Spleen (tissue), 11 donors: ENCODE data around the gene PPM1H. TPM values are rescaled to one million over a fixed set of nuclear protein-coding genes. Genes with fewer than 3 reads are reported as not detected.

Experiments used
- DNase-seq: peaks from one replicate; pipeline ENCODE4 v3.0.0-alpha.2; 2020
- H3K27ac ChIP-seq, 8 donors: fragments of 200-600 bp; sonication (generic) in 7 of 8; 1 replicate in 4 of 8; 2 replicates in 4 of 8; pipeline versions ENCODE4 v1.5.0 to v1.8.0; 2016 to 2021; ENCODE audit warnings: inconsistent platforms in 4 of 8, mild to moderate bottlenecking in 4 of 8, moderate library complexity in 1 of 8
- H3K27me3 ChIP-seq, 7 donors: fragments of 200-600 bp; sonication (generic) in 6 of 7; replicated peaks in 1 of 7; 1 replicate in 4 of 7; 2 replicates in 3 of 7; pipeline versions ENCODE4 v1.5.0 to v1.8.0; 2016 to 2021; ENCODE audit warnings: inconsistent platforms in 3 of 7, mild to moderate bottlenecking in 1 of 7
- H3K36me3 ChIP-seq, 6 donors: fragments of 200-600 bp; sonication (generic) in 5 of 6; 1 replicate in 4 of 6; 2 replicates in 2 of 6; pipeline versions ENCODE4 v1.5.0 to v1.8.0; 2016 to 2021; ENCODE audit warnings: inconsistent platforms in 2 of 6
- H3K4me1 ChIP-seq, 6 donors: fragments of 200-600 bp; sonication (generic) in 5 of 6; 1 replicate in 3 of 6; 2 replicates in 3 of 6; pipeline versions ENCODE4 v1.5.0 to v1.8.0; 2016 to 2021; ENCODE audit warnings: inconsistent platforms in 3 of 6
- H3K4me3 ChIP-seq, 8 donors: fragments of 200-600 bp; sonication (generic) in 7 of 8; 1 replicate in 4 of 8; 2 replicates in 4 of 8; pipeline versions ENCODE4 v1.5.0 to v1.8.0; 2016 to 2021; ENCODE audit warnings: inconsistent platforms in 4 of 8, mild to moderate bottlenecking in 4 of 8, moderate library complexity in 2 of 8
- H3K9me3 ChIP-seq, 8 donors: fragments of 200-600 bp; sonication (generic) in 7 of 8; 1 replicate in 4 of 8; 2 replicates in 4 of 8; pipeline versions ENCODE4 v1.5.0 to v1.8.0; 2016 to 2021; ENCODE audit warnings: inconsistent platforms in 4 of 8
- POLR2A ChIP-seq, 3 donors: fragments of 450-650 bp; IDR thresholded peaks; one replicate each; pipeline ENCODE4 v1.5.1; 2017; ENCODE audit warnings: antibody characterized with exemption in 3 of 3, mild to moderate bottlenecking in 1 of 3
- POLR2AphosphoS5 ChIP-seq, 3 donors: sonication (generic); formaldehyde crosslinking; IDR thresholded peaks; one replicate each; pipeline ENCODE4 v1.5.1; 2017; ENCODE audit warnings: antibody characterized with exemption in 3 of 3
- WGBS, 5 donors: extraction: QIAGEN DNeasy Blood & Tissue Kit in 3 of 5; methylation state at CpG; one replicate each; pipeline versions ENCODE4 v1.1.5 to v1.1.7; 2013 to 2018; 5-methylcytosine and 5-hydroxymethylcytosine counted together
- intact Hi-C: fragments of 100-400 bp; cut with DNase I; formaldehyde crosslinking; loops from one replicate; pipeline ENCODE4 v1.15.0; 2023; ENCODE audit warnings: low total_unique reads
- polyA plus RNA-seq, 3 donors: library from polyadenylated mRNA; stranded (reverse); fragments of 200-250 nt; gene quantifications; one replicate each; pipeline ENCODE4 v1.2.1, GENCODE V29; 2013
- total RNA-seq, 7 donors: library from RNA; depleted of rRNA in 3 of 7; stranded (reverse); fragments of >200 nt in 3 of 7; fragmentation: NEBNext Ultra II Directional in 4 of 7; extraction: Animal tissue kit (Norgen Biotek cat#: 25700) in 4 of 7; gene quantifications; one replicate each; pipeline versions ENCODE4 v1.1.0 to v1.2.1, GENCODE V29; 2016 to 2021
- TF ChIP-seq, protein P1 (sequence below), 11 experiments: fragments of 200-600 bp in 7 of 11; fragments of 450-650 bp in 4 of 11; sonication (generic) in 4 of 11; IDR thresholded peaks in 8 of 11; conservative IDR thresholded peaks in 3 of 11; 1 replicate in 7 of 11; 2 replicates in 4 of 11; pipeline versions ENCODE4 v1.4.0 to v1.8.0; 2016 to 2021; ENCODE audit warnings: antibody characterized with exemption in 11 of 11, inconsistent platforms in 4 of 11, mild to moderate bottlenecking in 1 of 11
- donor health status: healthy with polysubstance abuse.
- donor health status: DM: no; HTN: no; CAD: no; lungs with moderate emphysema.
- donor health status: DM: no; HTN: no; CAD: no.
- donor health status: Bipolar disorder and iron deficiency.
- donor health status: healthy.
- donor health status: DM: no; HTN: no; CAD: no.
- donor health status: DM: yes; HTN: yes; CAD: no.

PPM1H gene
- total and polyA plus RNA-seq, 10 donors = 0.17 to 3.9 (median 1.9) TPM

DNA sequence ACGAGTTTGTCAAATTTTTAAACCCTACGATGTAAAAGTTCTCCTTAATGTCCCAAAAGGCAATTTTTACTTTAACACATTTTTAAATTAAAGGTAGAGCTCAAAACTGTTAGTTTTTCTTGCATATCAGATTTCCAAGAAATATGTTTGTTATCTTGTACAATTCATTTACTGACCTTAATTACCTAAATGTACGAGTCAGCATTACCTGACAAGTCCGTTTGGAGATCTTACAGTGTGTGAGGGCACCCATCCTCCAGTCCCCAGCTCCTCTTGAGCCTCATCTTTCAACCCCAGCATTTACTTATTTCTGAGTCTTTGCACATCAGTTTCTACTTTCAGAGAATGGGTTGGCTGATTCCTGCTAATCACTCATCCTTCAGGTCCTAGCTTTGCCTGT lies 23.7 kb downstream of the PPM1H start:
- TF ChIP-seq POLR2A (IDR thresholded peaks at IDR 0.05) (no peak), POLR2AphosphoS5 (IDR thresholded peaks at IDR 0.05) (no peak)
- TF ChIP-seq, protein P1, sequence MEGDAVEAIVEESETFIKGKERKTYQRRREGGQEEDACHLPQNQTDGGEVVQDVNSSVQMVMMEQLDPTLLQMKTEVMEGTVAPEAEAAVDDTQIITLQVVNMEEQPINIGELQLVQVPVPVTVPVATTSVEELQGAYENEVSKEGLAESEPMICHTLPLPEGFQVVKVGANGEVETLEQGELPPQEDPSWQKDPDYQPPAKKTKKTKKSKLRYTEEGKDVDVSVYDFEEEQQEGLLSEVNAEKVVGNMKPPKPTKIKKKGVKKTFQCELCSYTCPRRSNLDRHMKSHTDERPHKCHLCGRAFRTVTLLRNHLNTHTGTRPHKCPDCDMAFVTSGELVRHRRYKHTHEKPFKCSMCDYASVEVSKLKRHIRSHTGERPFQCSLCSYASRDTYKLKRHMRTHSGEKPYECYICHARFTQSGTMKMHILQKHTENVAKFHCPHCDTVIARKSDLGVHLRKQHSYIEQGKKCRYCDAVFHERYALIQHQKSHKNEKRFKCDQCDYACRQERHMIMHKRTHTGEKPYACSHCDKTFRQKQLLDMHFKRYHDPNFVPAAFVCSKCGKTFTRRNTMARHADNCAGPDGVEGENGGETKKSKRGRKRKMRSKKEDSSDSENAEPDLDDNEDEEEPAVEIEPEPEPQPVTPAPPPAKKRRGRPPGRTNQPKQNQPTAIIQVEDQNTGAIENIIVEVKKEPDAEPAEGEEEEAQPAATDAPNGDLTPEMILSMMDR (IDR thresholded peaks at IDR 0.05 in 8 of 11, conservative IDR thresholded peaks at IDR 0.05 in 3 of 11) = no peak

DNA sequence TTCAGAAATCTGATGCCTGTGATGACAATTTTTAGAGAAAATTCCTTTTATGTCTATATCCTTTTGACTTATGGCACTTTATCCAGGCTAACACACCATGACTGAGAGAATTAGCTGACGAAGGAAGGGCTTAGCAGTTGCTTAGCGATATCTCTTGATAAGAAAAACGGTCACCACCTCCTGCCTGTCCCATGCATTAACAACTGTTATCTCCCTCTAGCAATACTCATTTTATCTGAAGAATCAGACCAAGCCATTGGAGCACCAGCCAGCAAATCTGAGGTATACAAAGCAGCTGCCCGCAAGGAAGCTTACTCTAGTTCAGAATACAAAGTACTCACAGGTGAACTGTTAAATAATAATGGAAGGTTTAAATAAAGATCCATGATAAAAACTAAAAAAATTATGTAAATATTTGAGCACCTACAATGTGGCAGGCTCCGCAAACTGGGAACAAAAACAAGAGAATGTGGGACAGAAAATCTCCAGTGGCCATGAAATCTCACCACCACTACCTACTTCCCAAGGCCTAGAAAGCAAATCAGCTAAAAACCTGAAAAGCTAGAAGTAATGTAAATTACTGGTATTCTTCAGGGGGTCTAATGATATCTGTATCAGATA lies 24.3 kb downstream of the PPM1H start:
- no peak for DNase-seq
- Histone ChIP-seq H3K36me3 (no peaks in the 10 kb centered on the region), H3K27ac (no peak overlapping the region), H3K9me3 (no peaks in the 10 kb centered on the region), H3K4me1 (peaks cover 0 to 8% (median 0%) of the 10 kb centered on the region in 6 donors), H3K27me3 (no peaks in the 10 kb centered on the region), H3K4me3 (no peak overlapping the region)
- TF ChIP-seq POLR2A (IDR thresholded peaks at IDR 0.05) = no peak
- TF ChIP-seq, protein P1 (IDR thresholded peaks at IDR 0.05 in 8 of 11, conservative IDR thresholded peaks at IDR 0.05 in 3 of 11) = no peak
- no peak for TF ChIP-seq POLR2AphosphoS5 (IDR thresholded peaks at IDR 0.05)
- WGBS, 5 donors = 40 to 72% (median 46%) methylated on average over 5 of the region's 5 CpGs
- intact Hi-C loops = no loop called here

More for the DNA sequence above, 23.7 kb downstream of the PPM1H start:
- intact Hi-C loops = no loop called here
- Histone ChIP-seq H3K27ac (no peak overlapping the region), H3K36me3 (no peaks in the 10 kb centered on the region), H3K27me3 (no peaks in the 10 kb centered on the region), H3K4me1 (peaks cover 0 to 8% (median 0%) of the 10 kb centered on the region in 6 donors), H3K4me3 (no peak overlapping the region), H3K9me3 (no peaks in the 10 kb centered on the region)
- no peak for DNase-seq
- 78 to 91% (median 80%) methylated on average over 4 of the region's 4 CpGs for WGBS, 5 donors

DNA sequence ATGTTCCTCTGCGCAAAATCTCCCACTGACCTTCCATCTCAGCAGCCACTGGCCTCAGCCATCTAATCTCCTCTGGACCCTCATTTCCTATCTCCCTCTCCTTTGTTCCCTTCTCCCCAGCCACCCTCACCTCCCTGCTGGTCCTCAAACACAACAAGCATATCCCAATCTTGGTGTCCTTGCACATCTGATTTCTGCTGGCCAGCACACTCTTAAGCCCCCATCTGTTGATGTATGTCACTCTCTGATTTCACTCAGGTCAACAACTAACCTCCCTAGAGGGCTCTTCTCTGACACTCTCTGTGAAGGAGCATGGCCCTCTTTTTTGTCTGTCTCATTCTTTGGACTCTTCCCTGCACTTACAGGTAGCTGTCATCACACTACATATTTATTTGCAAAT lies 25.6 kb downstream of the PPM1H start:
- no peak overlapping the region for H3K27ac ChIP-seq
- no peaks in the 10 kb centered on the region for H3K36me3 ChIP-seq
- H3K9me3 ChIP-seq = no peaks in the 10 kb centered on the region
- intact Hi-C loops = no loop called here
- no peaks in the 10 kb centered on the region for H3K27me3 ChIP-seq
- 96 to 98% (median 96%) methylated on average over 1 of the region's 1 CpG for WGBS, 5 donors
- TF ChIP-seq POLR2A (IDR thresholded peaks at IDR 0.05) = no peak
- TF ChIP-seq POLR2AphosphoS5 (IDR thresholded peaks at IDR 0.05) = no peak
- TF ChIP-seq, protein P1 (IDR thresholded peaks at IDR 0.05 in 8 of 11, conservative IDR thresholded peaks at IDR 0.05 in 3 of 11) = no peak
- no peak overlapping the region for H3K4me3 ChIP-seq
- no peak for DNase-seq
- H3K4me1 ChIP-seq = peaks cover 0 to 7% (median 0%) of the 10 kb centered on the region in 6 donors

DNA sequence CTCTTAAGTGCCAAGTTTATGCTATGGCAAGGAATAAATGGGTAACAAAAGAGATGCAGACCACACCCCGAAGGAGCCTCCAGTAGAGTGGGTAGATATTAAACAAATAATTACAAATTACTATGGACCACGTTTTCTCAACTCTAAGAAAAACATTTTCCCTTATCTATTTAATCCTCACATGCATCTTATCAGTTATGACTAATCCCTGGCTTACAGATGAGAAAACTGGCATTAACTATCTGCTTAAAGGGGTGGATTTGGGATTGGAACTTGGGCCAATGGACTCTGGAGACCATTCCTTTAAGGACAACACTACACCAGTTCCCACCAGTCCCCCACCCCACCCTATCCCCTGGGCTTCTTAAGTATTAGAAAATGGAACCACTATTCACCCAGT lies 26.3 kb downstream of the PPM1H start:
- H3K27ac ChIP-seq = no peak overlapping the region
- intact Hi-C loops = no loop called here
- no peak overlapping the region for H3K4me3 ChIP-seq
- WGBS, 5 donors = 57 to 79% (median 74%) methylated on average over 2 of the region's 2 CpGs
- no peaks in the 10 kb centered on the region for H3K27me3 ChIP-seq
- peaks cover 0 to under 1% (median 0%) of the 10 kb centered on the region in 6 donors for H3K4me1 ChIP-seq
- no peaks in the 10 kb centered on the region for H3K36me3 ChIP-seq
- no peak for TF ChIP-seq POLR2A (IDR thresholded peaks at IDR 0.05)
- no peaks in the 10 kb centered on the region for H3K9me3 ChIP-seq
- no peak for DNase-seq
